NK-92 treated with Interleukin-12 subunit alpha and Interleukin-12 subunit beta, amount 100 ng/mL, for 24 hours (cell line): ENCODE measurements around the gene FARP1.
"Not testable (repeated sequence)": the region's sequence is repeated elsewhere in the genome, so short reads cannot be mapped to it uniquely, and the experiment has no call there.

Experiments
- DNase-seq: peaks from one replicate; lab custom pipeline; 2025; lab: John Stamatoyannopoulos, UW

Gene FARP1

GRCh38 chr13:98264877-98265276 lies 122.0 kb downstream of the FARP1 start:
- DNase-seq: no peak

GRCh38 chr13:98265692-98266551 lies 123.0 kb downstream of the FARP1 start:
- no peak for DNase-seq

- DNase-seq: no peak
Observed at GRCh38 chr13:98267080-98267912, 124.4 kb downstream of the FARP1 start.

GRCh38 chr13:98269386-98269785 lies 126.5 kb downstream of the FARP1 start:
- no peak for DNase-seq

- DNase-seq: no peak
Observed at GRCh38 chr13:98270819-98271218, 127.9 kb downstream of the FARP1 start.

GRCh38 chr13:98271646-98272045 lies 128.8 kb downstream of the FARP1 start:
- not testable (repeated sequence) for DNase-seq

GRCh38 chr13:98272549-98272948 lies 129.7 kb downstream of the FARP1 start:
- DNase-seq: no peak

- no peak for DNase-seq
Observed at GRCh38 chr13:98273067-98273823, 130.4 kb downstream of the FARP1 start.

- DNase-seq: no peak
Observed at GRCh38 chr13:98273824-98274742, 131.2 kb downstream of the FARP1 start.

GRCh38 chr13:98274921-98275487 lies 132.1 kb downstream of the FARP1 start:
- DNase-seq: no peak

- DNase-seq: no peak
Observed at GRCh38 chr13:98275681-98276171, 132.8 kb downstream of the FARP1 start.

GRCh38 chr13:98276486-98276885 lies 133.6 kb downstream of the FARP1 start:
- DNase-seq: no peak

GRCh38 chr13:98278068-98278724 lies 135.3 kb downstream of the FARP1 start:
- no peak for DNase-seq

- DNase-seq: no peak
Observed at GRCh38 chr13:98279473-98280175, 136.7 kb downstream of the FARP1 start.

- DNase-seq: no peak
Observed at GRCh38 chr13:98280176-98280510, 137.2 kb downstream of the FARP1 start.

- DNase-seq: no peak
Observed at GRCh38 chr13:98284679-98285078, 141.8 kb downstream of the FARP1 start.

GRCh38 chr13:98285317-98285716 lies 142.4 kb downstream of the FARP1 start:
- no peak for DNase-seq

- no peak for DNase-seq
Observed at GRCh38 chr13:98285852-98286594, 143.1 kb downstream of the FARP1 start.

- DNase-seq: no peak
Observed at GRCh38 chr13:98286799-98287198, 143.9 kb downstream of the FARP1 start.
